Stimulated activated CD4-positive, alpha-beta T cell treated with anti-CD3 and anti-CD28 coated beads, Interleukin-4, amount 100 ng/mL, for 48 hours (primary cell): Measurements from ENCODE around the gene ZNF433.
"Not testable (repeated sequence)": the region's sequence is repeated elsewhere in the genome, so short reads cannot be mapped to it uniquely, and the experiment has no call there.

ENCODE experiments used
- DNase-seq, 2 donors: peaks; one replicate each; pipeline ENCODE4 v3.0.0-alpha.2; 2020; ENCODE audit warnings: low read depth in 2 of 2

Gene ZNF433

DNA sequence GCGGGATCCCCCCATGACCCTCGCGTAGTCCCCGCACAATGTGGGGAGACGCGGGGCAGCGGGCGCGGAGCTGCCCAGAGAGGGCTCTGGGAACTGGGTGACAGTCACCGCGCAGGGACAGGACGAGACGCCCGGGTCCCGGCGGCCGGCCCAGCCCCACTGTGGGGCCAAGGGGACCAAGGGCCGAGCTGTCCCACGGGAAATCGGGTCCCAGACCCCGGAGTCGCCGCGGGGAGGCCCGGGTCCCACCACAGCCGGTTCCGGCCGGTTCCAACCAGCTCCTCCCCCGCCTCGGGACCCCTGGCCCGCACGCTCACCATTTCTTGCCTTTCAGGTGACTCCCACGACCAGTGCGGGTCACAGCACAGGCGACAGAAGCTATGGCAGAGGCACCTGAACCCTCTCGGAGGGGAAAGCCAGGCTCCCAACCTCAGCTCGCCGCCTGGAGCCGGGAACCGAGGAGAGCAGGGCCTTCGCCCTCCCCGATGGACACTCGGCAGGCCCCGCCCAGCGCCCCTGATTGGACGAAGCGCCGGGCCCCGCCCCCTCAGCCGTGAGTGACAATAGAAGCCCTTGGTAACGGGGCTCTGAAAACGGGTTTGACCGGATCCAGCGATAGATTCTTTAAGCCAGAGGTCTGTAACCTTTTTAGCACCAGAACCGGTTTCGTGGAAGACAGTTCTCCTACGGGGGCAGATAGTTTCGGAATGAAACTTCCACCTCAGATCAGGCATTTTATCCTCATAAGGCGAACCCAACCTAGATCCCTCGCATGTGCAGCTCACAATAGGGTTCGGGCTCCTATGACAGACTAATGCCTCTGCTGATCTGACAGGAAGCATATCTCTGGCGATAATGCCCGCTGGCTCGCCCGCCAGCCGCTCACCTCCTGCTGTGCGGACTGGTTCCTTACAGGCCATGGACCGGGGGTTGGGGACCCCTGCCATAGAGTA is at the start of gene ZNF433:
ZNF433 (minus strand) TSS at position 460 of the 953 bp plus-strand sequence; CDS start at position 320, 140 bp downstream.
- peak; percentile 74 to 77 for DNase-seq

- not testable (repeated sequence) for DNase-seq
These were observed 47.9 kb upstream of the ZNF433 start for GRCh38 chr19:12083336-12083735.

DNA sequence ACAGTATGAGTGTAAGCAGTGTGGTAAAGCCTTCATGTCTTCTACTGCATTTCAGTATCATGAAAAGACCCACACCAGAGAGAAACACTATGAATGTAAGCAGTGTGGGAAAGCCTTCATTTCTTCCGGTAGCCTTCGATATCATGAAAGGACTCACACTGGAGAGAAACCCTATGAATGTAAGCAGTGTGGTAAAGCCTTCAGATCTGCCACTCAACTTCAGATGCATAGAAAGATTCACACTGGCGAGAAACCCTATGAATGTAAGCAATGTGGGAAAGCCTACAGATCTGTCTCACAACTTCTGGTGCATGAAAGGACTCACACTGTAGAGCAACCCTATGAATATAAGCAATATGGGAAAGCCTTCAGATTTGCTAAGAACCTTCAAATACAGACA is 41.9 kb upstream of the ZNF433 start:
- no peak for DNase-seq

DNA sequence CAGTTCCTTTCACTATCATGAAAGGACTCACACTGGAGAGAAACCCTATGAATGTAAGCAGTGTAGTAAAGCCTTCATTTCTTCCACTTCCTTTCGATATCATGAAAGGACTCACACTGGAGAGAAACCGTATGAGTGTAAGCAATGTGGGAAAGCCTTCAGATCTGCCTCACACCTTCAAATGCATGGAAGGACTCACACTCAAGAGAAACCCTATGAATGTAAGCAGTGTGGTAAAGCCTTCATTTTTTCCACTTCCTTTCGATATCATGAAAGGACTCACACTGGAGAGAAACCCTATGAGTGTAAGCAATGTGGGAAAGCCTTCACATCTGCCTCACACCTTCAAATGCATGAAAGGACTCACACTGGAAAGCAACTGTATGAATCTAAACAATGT is 40.9 kb upstream of the ZNF433 start:
- DNase-seq, result not testable (repeated sequence)

GRCh38 chr19:12075538-12076139 is 40.2 kb upstream of the ZNF433 start:
- DNase-seq, result no peak

DNA sequence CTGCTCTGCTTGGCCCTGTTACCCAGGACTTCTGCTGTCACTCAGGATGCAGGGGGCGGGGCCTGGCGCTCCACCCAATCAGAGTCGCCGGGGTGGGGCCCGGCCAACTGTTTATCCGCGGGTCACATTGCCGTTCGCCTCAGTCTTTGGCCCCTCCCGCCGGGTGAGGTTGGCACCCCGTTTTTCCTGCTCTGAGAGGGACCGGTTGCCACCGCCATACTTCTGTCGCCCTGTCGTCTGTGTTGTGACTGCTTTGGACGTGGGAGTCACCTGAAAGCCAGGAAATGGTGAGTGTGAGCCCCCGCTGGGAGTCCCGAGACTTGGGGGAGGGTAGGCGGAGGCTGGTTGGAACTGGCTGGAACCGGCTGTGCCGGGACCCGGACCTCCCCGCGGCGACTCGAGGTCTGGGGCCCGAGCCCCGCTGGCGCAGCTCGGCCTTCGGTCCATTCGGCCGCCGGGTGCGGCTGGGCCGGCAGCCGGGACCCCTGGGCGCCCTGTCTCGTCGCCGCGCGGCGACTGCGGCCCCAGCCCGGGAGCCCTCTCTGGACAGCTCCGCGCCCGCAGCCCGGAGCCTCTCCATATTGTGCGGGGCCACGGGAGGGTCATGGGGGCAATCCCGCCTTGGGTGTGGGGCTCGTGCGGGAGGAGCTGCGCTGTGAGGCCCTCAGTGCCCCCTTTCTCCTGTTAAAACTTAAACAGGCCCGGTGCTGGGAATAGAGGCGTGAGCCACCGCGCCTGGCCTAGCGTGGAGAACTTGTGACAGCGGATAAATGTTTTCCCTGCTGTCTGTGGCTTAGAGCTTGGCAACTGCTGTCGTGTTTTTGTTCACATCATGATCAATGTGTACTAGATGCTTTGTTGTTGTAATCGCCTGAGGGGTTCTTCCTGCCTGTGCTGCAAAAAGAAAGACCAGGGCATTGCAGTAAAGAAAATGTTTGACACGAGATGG is 29.4 kb upstream of the ZNF433 start, which contains the start of gene ZNF844:
ZNF844 (plus strand) TSS at position 142 of the 949 bp plus-strand sequence; CDS start at position 285, 143 bp downstream.
- peak; percentile 74 to 79 for DNase-seq

DNA sequence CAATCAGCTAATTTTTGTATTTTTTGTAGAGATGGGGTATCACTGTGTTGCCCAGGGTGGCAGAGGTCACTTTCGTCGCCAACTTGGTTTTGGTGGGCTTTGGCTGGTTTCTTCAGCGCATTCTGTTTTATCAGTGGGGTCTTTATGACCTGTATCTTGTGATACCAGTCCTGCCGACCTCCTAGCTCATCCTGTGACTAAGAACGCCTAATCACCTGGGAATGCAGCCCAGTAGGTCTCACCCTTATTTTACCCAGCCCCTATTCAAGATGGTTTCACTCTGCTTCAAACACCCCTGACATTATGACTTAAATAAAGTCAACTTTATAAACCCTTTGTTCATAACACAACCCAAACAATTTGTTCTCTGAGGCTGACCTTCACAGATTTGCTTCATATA is 20.3 kb upstream of the ZNF433 start:
- no peak for DNase-seq

DNA sequence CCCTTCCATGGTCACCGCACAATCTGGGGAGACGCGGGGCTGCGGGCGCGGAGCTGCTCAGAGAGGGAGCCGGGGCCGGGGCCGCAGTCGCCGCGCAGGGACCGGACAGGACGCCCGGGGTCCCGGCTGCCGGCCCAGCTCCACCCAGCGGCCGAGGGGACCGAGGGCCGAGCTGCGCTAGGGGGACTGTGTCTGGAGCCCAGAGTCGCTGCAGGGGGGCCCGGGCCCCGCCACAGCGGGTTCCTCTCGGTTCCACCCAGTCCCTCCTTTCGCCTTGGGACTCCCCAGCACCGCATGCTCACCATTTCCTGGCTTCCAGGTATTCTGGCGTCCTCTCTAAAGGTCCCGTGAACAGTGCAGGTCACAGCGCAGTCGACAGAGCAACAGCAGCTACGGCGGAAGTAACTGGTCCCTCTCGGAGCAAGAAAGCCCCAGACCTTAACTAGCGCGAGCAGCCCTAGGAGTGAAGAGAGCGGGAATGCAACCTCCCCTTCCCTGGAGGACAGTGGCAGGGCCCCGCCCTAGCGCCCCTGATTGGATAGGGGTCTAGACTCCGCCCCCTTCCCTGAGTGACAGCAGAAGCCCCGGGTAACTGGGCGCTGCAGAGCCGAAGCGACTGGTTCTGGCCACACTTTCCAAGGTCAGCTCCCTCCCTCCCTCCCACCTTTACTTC is 17.2 kb upstream of the ZNF433 start, which contains the start of gene ZNF878:
ZNF878 (minus strand) TSS at position 465 of the 673 bp plus-strand sequence; CDS start at position 305, 160 bp downstream.
- peak; percentile 53 to 71 for DNase-seq

DNA sequence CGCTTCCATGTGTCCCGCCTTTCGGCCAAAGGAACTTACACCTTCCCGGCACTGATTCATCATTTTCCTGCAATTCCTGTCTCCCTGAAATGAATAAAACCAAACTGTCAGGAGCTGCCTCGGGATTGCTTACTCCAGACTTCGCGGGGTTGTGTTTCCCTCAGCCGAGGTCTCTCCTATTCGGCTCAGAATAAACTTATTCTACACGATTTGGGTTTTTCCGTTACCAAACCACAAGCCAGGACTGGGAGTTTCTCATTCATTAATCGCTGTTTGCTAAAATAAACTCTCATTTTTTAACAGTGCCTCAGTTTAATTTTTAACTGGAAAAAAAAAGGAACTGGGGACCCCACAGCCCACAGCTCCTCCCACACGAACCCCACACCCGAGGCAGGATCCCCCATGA is 16.6 kb upstream of the ZNF433 start:
- no peak for DNase-seq

- DNase-seq, result no peak
These were observed 12.4 kb upstream of the ZNF433 start for GRCh38 chr19:12047868-12048267.

GRCh38 chr19:12043752-12044422 is 8.4 kb upstream of the ZNF433 start:
- no peak for DNase-seq

- DNase-seq, result no peak
These were observed 7.4 kb upstream of the ZNF433 start for GRCh38 chr19:12042893-12043292.

DNA sequence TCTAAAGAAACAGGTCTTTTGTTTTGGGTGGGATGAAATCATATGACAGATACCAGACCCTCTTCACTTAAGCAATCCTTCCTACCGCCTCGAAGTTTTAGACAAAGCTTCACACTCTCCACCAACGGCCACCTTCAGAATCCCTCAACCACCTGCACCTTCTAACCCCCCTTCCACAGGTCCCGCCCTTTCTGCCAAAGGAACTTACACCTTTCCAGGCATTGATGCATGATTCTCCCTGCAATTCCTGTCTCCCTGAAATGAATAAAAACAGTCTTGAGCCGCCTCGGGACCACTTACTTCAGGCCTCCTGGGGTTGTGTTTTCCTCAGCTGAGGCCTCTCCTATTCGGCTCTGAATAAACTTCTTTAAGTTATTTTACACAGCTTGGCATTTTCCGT is 859 bp downstream of the ZNF433 start:
- no peak for DNase-seq

GRCh38 chr19:12034198-12034597 is 1.3 kb downstream of the ZNF433 start:
- DNase-seq, result no peak

DNA sequence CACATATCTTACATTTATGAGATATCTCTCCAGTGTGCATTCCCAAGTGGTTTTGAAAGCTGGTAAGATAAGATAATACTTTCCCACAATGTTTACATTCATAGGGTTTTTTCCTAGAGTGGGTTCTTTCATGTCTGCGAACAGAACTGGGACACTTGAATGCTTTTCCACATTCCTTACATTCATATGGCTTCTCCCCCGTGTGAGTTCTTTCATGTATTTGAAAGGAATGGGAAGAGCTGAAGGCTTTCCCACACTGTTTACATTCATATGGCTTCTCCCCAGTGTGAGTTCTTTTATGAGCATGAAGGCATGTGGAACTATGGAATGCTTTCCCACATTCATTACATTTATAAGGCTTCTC is 19.7 kb downstream of the ZNF433 start:
- no peak for DNase-seq

DNA sequence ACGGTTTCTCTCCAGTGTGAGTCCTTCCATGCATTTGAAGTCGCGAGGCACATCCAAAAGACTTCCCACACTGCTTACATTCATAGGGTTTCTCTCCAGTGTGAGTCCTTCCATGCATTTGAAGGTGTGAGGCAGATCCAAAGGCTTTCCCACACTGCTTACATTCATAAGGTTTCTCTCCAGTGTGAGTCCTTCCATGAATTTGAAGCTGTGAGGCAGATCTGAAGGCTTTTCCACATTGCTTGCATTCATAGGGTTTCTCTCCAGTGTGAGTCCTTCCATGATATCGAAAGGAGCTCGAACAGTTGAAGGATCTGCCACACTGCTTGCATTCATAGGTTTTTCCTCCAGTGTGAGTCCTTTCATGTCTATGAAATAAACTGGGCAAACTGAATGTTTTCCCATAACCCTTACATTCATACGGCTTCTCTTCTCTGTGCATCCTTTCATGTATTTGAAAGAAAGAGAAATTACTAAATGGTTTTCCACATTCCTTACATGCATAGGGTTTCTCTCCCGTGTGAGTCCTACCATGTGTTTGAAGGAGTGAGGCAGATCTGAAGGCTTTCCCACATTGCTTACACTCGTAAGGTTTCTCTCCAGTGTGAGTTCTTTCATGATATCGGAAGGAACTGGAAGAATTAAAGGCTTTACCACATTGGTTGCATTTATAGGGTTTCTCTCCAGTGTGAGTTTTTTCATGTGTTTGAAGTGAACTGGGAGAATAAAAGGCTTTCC is 20.3 kb downstream of the ZNF433 start:
- no peak for DNase-seq

DNA sequence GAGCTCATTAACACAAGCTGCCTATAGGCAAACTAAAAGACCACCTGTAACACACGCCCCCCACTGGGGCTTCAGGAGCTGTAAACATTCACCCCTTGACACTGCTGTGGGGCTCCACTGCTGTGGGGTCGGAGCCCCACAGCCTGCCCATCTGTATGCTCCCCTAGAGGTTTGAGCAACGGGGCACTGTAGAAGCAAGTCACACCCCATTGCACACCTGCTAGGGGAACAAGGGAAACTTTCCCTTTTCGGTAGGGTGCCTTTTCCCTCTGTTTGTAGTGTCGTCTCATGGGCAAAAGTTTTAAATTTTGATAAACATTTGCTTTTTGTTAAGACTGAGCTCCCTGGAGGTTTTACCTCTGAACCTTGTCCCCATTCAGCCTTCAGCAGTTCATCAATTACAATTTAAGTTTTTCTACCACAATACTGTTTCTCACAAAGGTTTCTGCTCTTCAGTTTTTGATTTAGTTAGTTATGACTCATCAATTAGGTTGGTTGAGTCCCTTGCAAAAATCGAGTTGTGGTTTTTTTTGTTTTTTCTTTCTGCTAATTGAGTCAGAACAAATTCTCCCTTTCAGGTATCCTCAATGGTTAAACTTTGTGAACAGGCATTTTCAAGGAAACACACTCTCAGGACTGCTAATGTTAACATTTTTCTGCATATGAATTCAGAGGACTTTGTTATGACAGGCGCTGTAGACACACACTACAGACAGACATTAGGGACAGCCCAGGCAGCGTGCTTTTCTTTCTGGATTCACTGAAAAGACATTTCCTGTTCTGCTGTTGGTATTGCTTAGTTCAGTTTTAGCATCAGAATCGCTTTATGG is 35.1 kb downstream of the ZNF433 start:
- DNase-seq, result no peak

GRCh38 chr19:11995174-11995573 is 40.3 kb downstream of the ZNF433 start:
- no peak for DNase-seq

DNA sequence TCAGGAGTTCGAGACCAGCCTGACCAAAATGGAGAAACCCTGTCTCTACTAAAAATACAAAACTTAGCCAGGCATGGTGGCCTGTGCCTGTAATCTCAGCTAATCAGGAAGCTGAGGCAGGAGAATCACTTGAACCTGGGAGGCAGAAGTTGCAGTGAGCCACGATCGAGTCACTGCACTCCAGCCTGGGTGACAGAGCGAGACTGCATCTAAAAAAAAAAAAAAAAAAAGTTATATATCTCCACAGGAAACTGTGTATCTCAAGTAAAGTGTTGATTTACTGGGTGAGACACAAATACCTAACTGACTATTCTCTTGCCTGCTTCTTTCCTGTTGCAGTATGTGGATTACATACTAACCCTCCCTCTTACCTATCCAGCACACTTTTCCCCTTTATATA is 43.6 kb downstream of the ZNF433 start:
- DNase-seq, result not testable (repeated sequence)
